Retinal pigment epithelial cell (primary cell): ENCODE data around the gene ATP7B.

ENCODE experiments used
- DNase-seq: peaks from one replicate; pipeline ENCODE4 v3.0.0-alpha.2; 2010; ENCODE audit warnings: low read depth
- H3K4me3 ChIP-seq: 2 replicates; pipeline ENCODE4 v1.5.1; 2011; ENCODE audit warnings: mild to moderate bottlenecking, low read length, control low read depth, moderate library complexity
- TF ChIP-seq, protein P1 (sequence below): conservative IDR thresholded peaks from 2 replicates; pipeline ENCODE4 v1.5.1; 2011; ENCODE audit warnings: low read depth, low read length, control low read depth, inconsistent platforms

Gene ATP7B

DNA sequence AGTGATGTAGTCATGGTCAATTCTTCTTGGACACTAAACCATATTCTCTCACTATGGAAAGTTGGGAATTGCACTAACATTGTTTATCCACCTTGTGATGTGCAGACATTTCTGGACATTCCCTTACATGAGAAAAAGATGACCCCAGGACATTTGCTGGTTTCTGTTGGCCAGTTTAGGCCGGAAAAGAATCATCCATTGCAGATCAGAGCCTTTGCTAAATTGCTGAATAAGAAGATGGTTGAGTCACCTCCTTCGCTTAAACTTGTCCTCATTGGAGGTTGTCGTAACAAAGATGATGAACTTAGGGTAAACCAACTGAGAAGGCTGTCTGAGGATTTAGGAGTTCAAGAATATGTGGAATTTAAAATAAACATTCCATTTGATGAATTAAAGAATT lies 13.2 kb upstream of the ATP7B start, which contains the start of gene UTP14C:
Gene UTP14C, plus strand, starts transcription at position 211 of the 400 bp plus-strand sequence. CDS start 4,114 bp downstream, outside the sequence.
- DNase-seq, result no peak
- no peak within 1 kb of the TSS for H3K4me3 ChIP-seq
- TF ChIP-seq, protein P1, sequence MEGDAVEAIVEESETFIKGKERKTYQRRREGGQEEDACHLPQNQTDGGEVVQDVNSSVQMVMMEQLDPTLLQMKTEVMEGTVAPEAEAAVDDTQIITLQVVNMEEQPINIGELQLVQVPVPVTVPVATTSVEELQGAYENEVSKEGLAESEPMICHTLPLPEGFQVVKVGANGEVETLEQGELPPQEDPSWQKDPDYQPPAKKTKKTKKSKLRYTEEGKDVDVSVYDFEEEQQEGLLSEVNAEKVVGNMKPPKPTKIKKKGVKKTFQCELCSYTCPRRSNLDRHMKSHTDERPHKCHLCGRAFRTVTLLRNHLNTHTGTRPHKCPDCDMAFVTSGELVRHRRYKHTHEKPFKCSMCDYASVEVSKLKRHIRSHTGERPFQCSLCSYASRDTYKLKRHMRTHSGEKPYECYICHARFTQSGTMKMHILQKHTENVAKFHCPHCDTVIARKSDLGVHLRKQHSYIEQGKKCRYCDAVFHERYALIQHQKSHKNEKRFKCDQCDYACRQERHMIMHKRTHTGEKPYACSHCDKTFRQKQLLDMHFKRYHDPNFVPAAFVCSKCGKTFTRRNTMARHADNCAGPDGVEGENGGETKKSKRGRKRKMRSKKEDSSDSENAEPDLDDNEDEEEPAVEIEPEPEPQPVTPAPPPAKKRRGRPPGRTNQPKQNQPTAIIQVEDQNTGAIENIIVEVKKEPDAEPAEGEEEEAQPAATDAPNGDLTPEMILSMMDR, result no peak

DNA sequence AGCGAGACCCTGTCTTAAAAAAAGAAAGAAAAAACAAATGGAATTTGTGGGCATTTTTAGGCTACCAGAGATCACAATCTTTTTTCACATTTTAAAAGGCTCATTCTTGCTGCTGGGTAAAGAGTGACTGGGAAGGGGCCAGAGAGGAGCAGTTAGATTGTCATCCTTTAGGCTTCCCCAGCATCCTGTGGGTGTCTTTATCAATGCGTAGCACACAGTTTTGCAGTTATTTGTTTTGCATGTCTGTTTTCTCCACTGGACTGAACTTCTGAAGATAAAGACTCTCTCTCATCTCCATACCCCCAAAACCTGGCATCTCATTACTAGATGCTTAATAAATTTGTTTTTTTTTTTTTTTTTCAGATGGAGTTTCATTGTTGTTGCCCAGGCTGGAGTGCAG lies 11.1 kb upstream of the ATP7B start:
- DNase-seq, result no peak
- H3K4me3 ChIP-seq, result no peak overlapping the region
- TF ChIP-seq, protein P1, result no peak

DNA sequence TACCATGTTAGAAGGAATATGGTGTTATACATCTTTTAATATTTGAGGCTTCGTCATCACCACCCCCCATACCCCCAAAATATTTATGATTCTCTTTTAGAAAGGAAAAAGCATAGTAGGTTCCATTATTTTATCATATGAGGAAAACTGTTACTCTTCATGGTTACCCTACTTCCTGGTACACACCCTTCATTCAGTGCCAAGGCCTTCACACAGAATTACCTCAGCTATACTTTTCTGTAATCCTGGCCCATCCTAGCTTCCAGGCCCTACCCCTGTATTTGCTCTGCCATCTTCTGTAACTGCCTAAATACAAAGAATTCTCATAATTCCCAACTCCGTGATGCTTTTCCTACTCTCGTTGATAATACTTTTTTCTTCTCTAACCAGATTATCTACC lies 8.9 kb upstream of the ATP7B start:
- no peak for DNase-seq
- H3K4me3 ChIP-seq, result no peak overlapping the region
- TF ChIP-seq, protein P1, result no peak

DNA sequence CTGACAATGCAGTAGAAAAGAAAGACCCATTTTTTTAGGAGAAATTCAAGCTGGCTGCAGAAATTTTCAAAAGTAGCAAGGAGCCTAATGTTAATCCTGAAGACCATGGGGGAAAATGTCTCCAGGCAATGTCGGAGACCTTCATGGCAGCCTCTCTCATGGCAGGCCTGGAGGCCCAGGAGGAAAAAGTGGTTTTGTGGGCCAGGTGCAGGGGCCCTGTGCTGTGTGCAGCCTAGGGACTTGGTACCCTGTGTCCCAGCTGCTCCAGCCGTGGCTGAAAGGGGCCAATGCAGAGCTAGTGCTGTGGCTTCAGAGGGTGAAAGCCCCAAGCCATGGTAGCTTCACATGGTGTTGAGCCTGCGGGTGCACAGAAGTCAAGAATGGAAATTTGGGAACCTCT lies 5.0 kb upstream of the ATP7B start:
- TF ChIP-seq, protein P1, result no peak
- DNase-seq, result no peak
- no peak overlapping the region for H3K4me3 ChIP-seq

DNA sequence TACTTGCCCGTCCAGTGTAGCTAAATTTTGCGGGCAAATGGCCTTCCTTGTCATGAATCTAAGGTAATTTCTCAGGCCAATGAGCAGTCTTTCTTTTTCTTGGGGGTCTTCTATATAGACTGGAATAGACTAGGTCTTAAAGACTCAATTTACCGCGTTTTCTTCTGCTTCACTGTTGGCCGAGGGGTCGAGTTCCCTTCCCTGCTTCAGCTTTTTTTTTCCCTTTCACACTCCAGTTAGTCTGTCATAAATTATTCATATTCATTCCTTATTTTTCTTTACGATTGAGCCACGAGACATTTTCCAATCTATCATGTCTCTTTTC lies 1.2 kb upstream of the ATP7B start:
- peak overlapping the region; percentile 100 for H3K4me3 ChIP-seq
- DNase-seq, result no peak
- TF ChIP-seq, protein P1, result no peak

DNA sequence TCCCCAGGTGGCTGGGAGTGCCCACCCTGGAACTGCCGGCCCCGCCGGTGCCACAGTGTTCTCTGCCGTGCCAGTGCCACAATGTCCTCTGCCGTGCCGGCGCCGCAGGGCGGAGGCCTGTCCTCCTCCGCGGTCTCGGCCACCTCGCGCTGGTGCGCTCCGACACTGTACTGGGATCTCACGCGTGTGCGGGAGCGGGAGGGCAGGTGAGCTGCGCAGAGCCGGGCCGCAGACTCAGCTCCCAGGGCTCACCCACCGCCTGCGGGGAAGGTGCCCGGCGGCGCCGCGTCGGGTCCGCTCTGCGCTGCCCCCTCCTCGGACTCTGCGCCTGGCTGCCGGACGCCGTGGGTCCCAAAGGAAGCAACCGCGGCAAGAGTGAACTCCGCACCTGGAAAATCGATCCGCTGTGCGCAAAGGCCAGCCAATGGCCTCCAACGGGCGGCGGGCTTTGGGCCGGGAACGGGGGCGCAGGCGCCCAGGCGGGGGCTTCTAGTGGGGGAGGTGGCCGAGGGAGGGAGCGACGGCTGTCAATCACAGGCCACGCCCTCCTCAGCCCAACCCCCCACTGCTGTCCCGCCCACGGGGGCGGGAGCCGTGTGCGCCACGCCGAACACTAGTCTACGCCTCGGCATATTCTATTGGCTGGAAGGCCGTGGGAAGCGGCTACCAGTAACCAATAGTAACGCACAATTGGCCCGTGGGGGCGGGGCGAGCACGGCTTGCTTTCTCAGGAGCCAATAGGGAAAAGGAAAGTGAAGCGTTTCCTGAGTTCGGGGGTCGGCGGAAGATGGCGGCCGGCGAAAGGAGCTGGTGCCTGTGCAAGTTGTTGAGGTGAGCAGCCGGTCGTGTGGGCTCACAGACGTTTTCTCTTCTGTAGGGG lies 622 bp upstream of the ATP7B start, which contains the start of gene ALG11:
Gene ALG11, plus strand, starts transcription at position 767 of the 880 bp plus-strand sequence. Its CDS starts 21 bp downstream, at position 788.
- peak within 1 kb of the TSS; percentile 100 for H3K4me3 ChIP-seq
- TF ChIP-seq, protein P1, result no peak
- peak; percentile 89 for DNase-seq

DNA sequence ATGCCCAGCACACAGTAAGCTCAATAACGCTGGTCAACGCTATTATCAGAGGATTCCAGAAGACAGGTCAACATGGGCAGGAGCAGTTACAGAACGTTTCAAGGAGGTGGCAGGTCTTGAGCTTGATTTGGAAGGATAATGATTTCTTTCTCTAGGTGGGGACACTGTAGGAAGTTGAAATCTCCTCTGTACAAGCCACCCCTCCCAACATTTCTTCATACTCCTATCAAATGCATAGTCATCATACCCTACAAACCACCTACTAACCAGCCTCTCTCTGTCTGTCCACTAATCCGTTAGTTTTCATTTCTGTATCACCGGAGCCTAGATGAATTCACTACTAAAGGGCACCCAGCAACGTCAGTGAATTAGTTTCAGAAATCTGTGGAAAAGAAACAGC lies 1.3 kb downstream of the ATP7B start:
- no peak overlapping the region for H3K4me3 ChIP-seq
- DNase-seq, result no peak
- TF ChIP-seq, protein P1, result no peak
